Chondrocyte (in vitro differentiated cells): ENCODE results near the gene KDM4B. TPM values are rescaled to one million over a fixed set of nuclear protein-coding genes. Genes with fewer than 3 reads are reported as not detected.

Experiments used
- DNase-seq: peaks from one replicate; pipeline ENCODE4 v3.0.0; 2021; ENCODE audit warnings: mixed read lengths, low spot score
- H3K27ac Mint-ChIP-seq: one replicate; pipeline ENCODE4 v1.8.0; 2021; ENCODE audit warnings: mild to moderate bottlenecking, moderate library complexity, mixed read lengths; ENCODE audit not compliant: unreplicated experiment
- H3K27me3 Mint-ChIP-seq: 2 replicates; pipeline ENCODE4 v1.8.0; 2021; ENCODE audit warnings: low read depth, mixed read lengths
- H3K36me3 Mint-ChIP-seq: 2 replicates; pipeline ENCODE4 v1.8.0; 2021; ENCODE audit warnings: low read depth, mixed read lengths
- H3K4me1 Mint-ChIP-seq: 2 replicates; pipeline ENCODE4 v1.8.0; 2021; ENCODE audit warnings: low read depth, mild to moderate bottlenecking, mixed read lengths
- H3K4me3 Mint-ChIP-seq: one replicate; pipeline ENCODE4 v1.8.0; 2021; ENCODE audit warnings: mild to moderate bottlenecking, moderate library complexity, mixed read lengths; ENCODE audit not compliant: unreplicated experiment
- H3K9me3 Mint-ChIP-seq: 2 replicates; pipeline ENCODE4 v1.8.0; 2021; ENCODE audit warnings: low read depth, mixed read lengths
- total RNA-seq: library from RNA; stranded (reverse); gene quantifications from 3 replicates; pipeline ENCODE4 v1.2.1, GENCODE V29; 2021
- TF ChIP-seq, protein P1 (sequence below): fragments of 200-600 bp; sonication (generic); IDR thresholded peaks from 2 replicates; pipeline ENCODE4 v1.5.0; 2021; ENCODE audit warnings: antibody characterized with exemption, mild to moderate bottlenecking, moderate library complexity

The KDM4B gene
- total RNA-seq, 1 donor from 2014 or later = 52.2 TPM

DNA sequence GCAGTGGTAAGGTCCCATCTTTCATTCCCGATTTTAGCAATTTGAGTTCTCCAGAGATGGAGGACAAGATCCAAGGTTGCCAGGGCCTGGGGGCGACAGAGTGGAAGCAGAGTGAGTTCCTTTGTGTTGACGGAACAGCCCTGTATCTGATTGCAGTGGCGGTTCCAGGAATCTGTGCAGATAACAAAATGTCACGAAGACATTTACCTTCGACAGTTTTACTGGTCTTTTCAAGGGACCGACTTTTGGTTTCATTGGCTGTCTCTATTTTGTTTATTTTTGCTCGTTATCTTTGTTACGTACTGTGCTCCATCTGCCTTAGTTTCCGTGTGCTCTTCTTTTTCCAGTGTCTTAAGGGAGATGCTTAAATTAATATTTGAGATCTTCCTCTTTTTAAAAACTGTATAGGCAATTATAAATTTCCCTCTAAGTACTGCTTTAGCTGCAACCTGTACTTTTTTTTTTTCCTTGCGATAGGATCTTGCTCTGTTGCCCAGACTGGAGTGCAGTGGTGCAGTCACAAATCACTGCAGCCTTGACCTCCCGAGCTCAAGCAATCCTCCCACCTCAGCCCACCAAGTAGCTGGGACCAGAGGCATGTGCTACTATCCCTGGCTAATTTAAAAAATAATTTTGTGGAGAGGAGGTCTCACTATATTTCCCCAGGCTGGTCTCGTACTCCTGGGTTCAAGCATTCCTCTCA is 23.2 kb downstream of the KDM4B start:
- H3K27me3 Mint-ChIP-seq = no peaks in the 10 kb centered on the region
- TF ChIP-seq, protein P1, sequence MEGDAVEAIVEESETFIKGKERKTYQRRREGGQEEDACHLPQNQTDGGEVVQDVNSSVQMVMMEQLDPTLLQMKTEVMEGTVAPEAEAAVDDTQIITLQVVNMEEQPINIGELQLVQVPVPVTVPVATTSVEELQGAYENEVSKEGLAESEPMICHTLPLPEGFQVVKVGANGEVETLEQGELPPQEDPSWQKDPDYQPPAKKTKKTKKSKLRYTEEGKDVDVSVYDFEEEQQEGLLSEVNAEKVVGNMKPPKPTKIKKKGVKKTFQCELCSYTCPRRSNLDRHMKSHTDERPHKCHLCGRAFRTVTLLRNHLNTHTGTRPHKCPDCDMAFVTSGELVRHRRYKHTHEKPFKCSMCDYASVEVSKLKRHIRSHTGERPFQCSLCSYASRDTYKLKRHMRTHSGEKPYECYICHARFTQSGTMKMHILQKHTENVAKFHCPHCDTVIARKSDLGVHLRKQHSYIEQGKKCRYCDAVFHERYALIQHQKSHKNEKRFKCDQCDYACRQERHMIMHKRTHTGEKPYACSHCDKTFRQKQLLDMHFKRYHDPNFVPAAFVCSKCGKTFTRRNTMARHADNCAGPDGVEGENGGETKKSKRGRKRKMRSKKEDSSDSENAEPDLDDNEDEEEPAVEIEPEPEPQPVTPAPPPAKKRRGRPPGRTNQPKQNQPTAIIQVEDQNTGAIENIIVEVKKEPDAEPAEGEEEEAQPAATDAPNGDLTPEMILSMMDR = no peak
- peaks cover 5% of the 10 kb centered on the region for H3K36me3 Mint-ChIP-seq
- H3K9me3 Mint-ChIP-seq = peaks cover 7% of the 10 kb centered on the region
- H3K27ac Mint-ChIP-seq = no peak overlapping the region
- H3K4me3 Mint-ChIP-seq = no peak overlapping the region
- peaks cover 35% of the 10 kb centered on the region for H3K4me1 Mint-ChIP-seq
- DNase-seq = no peak

DNA sequence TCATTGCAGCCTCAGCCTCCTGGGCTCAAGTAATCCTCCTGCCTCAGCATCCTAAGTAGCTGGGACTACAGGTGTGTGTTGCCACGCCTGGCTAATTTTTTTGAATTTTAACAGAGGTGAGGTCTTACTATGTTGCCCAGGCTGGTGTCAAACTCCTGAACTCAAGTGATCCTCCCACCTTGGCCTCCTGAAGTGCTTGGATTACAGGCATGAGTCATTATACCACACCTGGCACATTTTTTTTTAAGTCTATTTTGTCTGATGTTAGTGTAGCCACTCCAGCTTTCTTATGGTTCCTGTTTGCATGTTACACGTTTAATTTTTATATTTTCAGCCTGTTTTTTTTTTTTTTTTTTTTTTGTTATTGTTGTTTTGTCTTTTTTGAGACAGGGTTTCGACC is 24.8 kb downstream of the KDM4B start:
- Mint-ChIP-seq H3K4me1 (peaks cover 20% of the 10 kb centered on the region), H3K9me3 (peaks cover 7% of the 10 kb centered on the region), H3K4me3 (no peak overlapping the region), H3K36me3 (peaks cover 7% of the 10 kb centered on the region), H3K27ac (no peak overlapping the region), H3K27me3 (no peaks in the 10 kb centered on the region)
- TF ChIP-seq, protein P1 = no peak
- DNase-seq = no peak

DNA sequence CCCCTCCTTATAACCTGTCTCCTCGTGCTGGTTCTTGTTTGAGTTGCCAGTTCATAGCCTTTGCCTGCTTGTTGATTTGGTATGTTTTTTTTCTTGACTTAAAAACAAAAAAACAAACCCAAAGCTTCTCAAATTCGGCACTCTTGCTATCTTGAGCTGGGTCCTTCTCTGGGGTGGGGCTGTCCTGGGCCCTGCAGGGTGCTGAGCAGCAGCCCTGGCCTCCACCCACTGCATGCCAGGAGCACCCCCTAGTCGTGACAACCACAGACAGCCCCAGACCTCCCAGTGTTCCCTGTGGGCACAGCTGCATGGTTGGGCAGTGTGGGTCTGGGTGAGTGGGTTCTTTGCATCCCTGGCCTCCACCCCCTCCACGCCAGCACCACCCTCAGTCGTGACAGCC is 27.8 kb downstream of the KDM4B start:
- Mint-ChIP-seq H3K36me3 (peaks cover 10% of the 10 kb centered on the region), H3K4me3 (no peak overlapping the region), H3K9me3 (peaks cover 7% of the 10 kb centered on the region), H3K27me3 (no peaks in the 10 kb centered on the region), H3K4me1 (peaks cover 19% of the 10 kb centered on the region), H3K27ac (no peak overlapping the region)
- no peak for DNase-seq
- TF ChIP-seq, protein P1 = no peak

DNA sequence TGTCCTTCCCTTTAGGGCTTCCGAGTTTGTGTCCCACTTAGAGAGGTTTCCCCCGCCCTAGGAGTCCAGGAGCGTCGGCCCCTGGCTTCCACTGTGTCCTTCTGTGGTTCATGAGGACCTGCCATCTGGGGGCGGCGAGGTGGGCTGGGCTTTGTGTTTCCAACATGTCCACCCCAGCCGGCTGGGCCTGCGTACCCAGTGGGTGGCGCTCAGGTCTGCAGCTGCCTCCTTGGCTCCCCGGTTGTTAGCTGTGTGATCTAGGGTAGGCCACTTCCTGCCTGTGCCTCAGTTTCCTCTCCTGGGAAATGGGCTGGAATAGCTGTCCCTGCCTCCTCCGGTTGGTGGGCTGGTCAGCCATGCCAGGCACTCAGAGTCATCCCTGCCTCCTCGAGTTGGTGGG is 28.4 kb downstream of the KDM4B start:
- TF ChIP-seq, protein P1 = no peak
- Mint-ChIP-seq H3K27ac (no peak overlapping the region), H3K36me3 (peaks cover 8% of the 10 kb centered on the region), H3K27me3 (no peaks in the 10 kb centered on the region), H3K4me3 (no peak overlapping the region), H3K9me3 (peaks cover under 1% of the 10 kb centered on the region), H3K4me1 (peaks cover 25% of the 10 kb centered on the region)
- no peak for DNase-seq

DNA sequence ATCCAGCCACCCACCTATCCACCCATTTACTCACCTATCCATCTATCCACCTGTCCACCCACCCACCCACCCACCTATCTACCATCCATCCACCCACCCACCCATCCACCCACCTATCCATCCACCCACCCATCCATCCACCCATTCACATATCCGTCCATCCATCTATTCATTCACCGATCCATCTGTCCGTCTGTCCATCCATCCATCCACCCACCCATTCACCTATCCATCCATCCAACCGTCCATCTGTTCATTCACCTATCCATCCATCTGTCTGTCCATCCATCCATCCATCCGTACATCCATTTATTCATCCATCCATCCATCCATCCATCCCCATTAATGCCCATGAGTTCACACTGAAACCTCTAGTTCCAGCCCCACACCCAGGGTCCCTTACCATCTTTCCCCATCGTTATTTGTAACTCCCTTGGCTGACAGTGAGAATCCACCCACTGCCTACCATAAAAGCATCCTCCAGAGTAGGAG is 31.3 kb downstream of the KDM4B start:
- Mint-ChIP-seq H3K27ac (no peak overlapping the region), H3K4me1 (peaks cover 42% of the 10 kb centered on the region), H3K36me3 (peaks cover 7% of the 10 kb centered on the region), H3K27me3 (no peaks in the 10 kb centered on the region), H3K9me3 (no peaks in the 10 kb centered on the region), H3K4me3 (no peak overlapping the region)
- TF ChIP-seq, protein P1 = no peak
- DNase-seq = no peak
